Panc1 (cell line): Measurements from ENCODE around the gene ATF5.

Experiments used
- POLR2AphosphoS5 ChIP-seq: IDR thresholded peaks from 2 replicates; pipeline ENCODE4 v1.6.1; 2012; ENCODE audit warnings: mild to moderate bottlenecking, low read depth, low read length, moderate library complexity
- SIN3A ChIP-seq: IDR thresholded peaks from 2 replicates; pipeline ENCODE4 v1.6.1; 2012; ENCODE audit warnings: low read depth, mild to moderate bottlenecking, low read length, moderate library complexity, borderline replicate concordance; ENCODE audit not compliant: insufficient read depth
- TF ChIP-seq, protein P1 (sequence below): fragments of 450-650 bp; IDR thresholded peaks from 2 replicates; pipeline ENCODE4 v1.5.1; 2017; ENCODE audit warnings: mild to moderate bottlenecking
- TF ChIP-seq, protein P2 (sequence below), 2 experiments: IDR thresholded peaks; 2 replicates each; pipeline ENCODE4 v1.6.1; 2011 to 2012; ENCODE audit warnings: low read depth in 2 of 2, control low read depth in 1 of 2, low read length in 1 of 2, mild to moderate bottlenecking in 1 of 2, moderate library complexity in 1 of 2; ENCODE audit not compliant: insufficient read depth in 1 of 2

DNA sequence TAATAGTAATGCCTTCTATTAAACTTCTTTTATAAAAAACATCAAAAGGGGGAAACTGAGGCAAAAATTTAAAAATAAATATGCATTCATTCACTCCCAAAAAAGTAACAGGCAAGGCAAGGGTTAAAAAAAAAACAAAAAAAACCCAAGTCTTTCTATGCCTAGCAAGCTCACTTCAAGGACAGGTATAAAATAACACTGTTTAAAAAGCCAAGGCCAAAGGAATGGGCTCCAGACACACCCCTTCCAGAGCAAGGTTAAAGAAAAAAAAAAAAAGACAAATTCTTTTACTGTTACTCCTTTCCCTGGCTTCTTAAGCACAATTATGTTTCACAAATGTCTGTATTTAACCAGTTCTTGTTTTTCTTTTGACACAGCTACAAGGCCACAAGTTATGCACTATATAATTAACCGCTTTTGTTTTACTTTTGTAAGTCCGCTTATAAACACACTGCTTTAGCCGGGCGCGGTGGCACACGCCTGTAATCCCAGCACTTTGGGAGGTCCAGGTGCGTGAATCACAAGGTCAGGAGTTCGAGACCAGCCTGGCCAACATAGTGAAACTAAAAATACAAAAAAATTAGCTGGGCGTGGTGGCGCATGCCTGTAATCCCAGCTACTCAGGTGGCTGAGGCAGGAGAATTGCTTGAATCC lies 28.4 kb downstream of the ATF5 start:
- TF ChIP-seq, protein P1, sequence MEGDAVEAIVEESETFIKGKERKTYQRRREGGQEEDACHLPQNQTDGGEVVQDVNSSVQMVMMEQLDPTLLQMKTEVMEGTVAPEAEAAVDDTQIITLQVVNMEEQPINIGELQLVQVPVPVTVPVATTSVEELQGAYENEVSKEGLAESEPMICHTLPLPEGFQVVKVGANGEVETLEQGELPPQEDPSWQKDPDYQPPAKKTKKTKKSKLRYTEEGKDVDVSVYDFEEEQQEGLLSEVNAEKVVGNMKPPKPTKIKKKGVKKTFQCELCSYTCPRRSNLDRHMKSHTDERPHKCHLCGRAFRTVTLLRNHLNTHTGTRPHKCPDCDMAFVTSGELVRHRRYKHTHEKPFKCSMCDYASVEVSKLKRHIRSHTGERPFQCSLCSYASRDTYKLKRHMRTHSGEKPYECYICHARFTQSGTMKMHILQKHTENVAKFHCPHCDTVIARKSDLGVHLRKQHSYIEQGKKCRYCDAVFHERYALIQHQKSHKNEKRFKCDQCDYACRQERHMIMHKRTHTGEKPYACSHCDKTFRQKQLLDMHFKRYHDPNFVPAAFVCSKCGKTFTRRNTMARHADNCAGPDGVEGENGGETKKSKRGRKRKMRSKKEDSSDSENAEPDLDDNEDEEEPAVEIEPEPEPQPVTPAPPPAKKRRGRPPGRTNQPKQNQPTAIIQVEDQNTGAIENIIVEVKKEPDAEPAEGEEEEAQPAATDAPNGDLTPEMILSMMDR = no peak
- TF ChIP-seq, protein P2, sequence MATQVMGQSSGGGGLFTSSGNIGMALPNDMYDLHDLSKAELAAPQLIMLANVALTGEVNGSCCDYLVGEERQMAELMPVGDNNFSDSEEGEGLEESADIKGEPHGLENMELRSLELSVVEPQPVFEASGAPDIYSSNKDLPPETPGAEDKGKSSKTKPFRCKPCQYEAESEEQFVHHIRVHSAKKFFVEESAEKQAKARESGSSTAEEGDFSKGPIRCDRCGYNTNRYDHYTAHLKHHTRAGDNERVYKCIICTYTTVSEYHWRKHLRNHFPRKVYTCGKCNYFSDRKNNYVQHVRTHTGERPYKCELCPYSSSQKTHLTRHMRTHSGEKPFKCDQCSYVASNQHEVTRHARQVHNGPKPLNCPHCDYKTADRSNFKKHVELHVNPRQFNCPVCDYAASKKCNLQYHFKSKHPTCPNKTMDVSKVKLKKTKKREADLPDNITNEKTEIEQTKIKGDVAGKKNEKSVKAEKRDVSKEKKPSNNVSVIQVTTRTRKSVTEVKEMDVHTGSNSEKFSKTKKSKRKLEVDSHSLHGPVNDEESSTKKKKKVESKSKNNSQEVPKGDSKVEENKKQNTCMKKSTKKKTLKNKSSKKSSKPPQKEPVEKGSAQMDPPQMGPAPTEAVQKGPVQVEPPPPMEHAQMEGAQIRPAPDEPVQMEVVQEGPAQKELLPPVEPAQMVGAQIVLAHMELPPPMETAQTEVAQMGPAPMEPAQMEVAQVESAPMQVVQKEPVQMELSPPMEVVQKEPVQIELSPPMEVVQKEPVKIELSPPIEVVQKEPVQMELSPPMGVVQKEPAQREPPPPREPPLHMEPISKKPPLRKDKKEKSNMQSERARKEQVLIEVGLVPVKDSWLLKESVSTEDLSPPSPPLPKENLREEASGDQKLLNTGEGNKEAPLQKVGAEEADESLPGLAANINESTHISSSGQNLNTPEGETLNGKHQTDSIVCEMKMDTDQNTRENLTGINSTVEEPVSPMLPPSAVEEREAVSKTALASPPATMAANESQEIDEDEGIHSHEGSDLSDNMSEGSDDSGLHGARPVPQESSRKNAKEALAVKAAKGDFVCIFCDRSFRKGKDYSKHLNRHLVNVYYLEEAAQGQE (IDR thresholded peaks at IDR 0.05; ENCODE audit: insufficient read depth in 1 of 2, low read depth in 2 of 2, low read length in 1 of 2) = no peak
- no peak for TF ChIP-seq POLR2AphosphoS5
- no peak for TF ChIP-seq SIN3A
